Loucy (cell line): Measurements from ENCODE around the gene NR2C1.

Experiments used
- CTCF ChIP-seq: fragments of 200-600 bp; sonication (generic); conservative IDR thresholded peaks from 2 replicates; pipeline ENCODE4 v1.5.1; 2014; ENCODE audit warnings: mild to moderate bottlenecking, antibody characterized with exemption, low read length
- EZH2phosphoT487 ChIP-seq: fragments of 200-600 bp; IDR thresholded peaks from 2 replicates; pipeline ENCODE4 v1.6.1; 2018; ENCODE audit warnings: antibody characterized with exemption, mild to moderate bottlenecking, moderate library complexity, borderline replicate concordance

GRCh38 chr12:95104919-95105452 lies 31.6 kb upstream of the NR2C1 start:
- TF ChIP-seq CTCF (no peak), EZH2phosphoT487 (no peak)
